Caco-2 (cell line): ENCODE results near the gene SMIM29. TPM values are rescaled to one million over a fixed set of nuclear protein-coding genes. Genes with fewer than 3 reads are reported as not detected.

Experiments
- BruUV-seq: library from RNA; stranded (reverse); fragments of 400-500 nt; replicated peaks from 2 replicates; lab custom pipeline; 2021; lab: Mats Ljungman, UMichigan
- CTCF ChIA-PET: fragments of 300-600 bp; sonication (Branson Sonifier 250); formaldehyde crosslinking; loops from one replicate; lab custom pipeline; 2022; ENCODE audit warnings: antibody characterized with exemption; lab: Charles Lee
- POLR2A ChIA-PET: fragments of 300-600 bp; sonication (Branson Sonifier 250); formaldehyde crosslinking; loops from one replicate; lab custom pipeline; 2022; ENCODE audit warnings: antibody characterized with exemption; lab: Charles Lee
- DNase-seq, 2 experiments: peaks; one replicate each; pipeline versions ENCODE4 v3.0.0 to v3.0.0-alpha.2; 2020 to 2022
- H3K27me3 ChIP-seq: replicated peaks from 2 replicates; pipeline ENCODE4 v1.6.0; 2011; ENCODE audit warnings: low read length; ENCODE audit not compliant: control insufficient read depth, insufficient read depth
- H3K36me3 ChIP-seq: 2 replicates; pipeline ENCODE4 v1.5.1; 2011; ENCODE audit warnings: low read length; ENCODE audit not compliant: control insufficient read depth, insufficient read depth
- H3K4me1 ChIP-seq: fragments of 250-450 bp; sonication (Bioruptor Pico); 2 replicates; pipeline ENCODE4 v1.5.1; 2020; ENCODE audit warnings: mild to moderate bottlenecking
- H3K4me3 ChIP-seq: 2 replicates; pipeline ENCODE4 v1.5.1; 2011; ENCODE audit warnings: low read depth, mild to moderate bottlenecking, control low read depth, low read length
- H3K9me3 ChIP-seq: fragments of 250-450 bp; sonication (Bioruptor Pico); 2 replicates; pipeline ENCODE4 v1.5.1; 2020; ENCODE audit warnings: mild to moderate bottlenecking, moderate library complexity
- H3K27ac Mint-ChIP-seq: one replicate; pipeline ENCODE4 v1.8.0; 2022; ENCODE audit warnings: mixed read lengths; ENCODE audit not compliant: unreplicated experiment
- H3K27me3 Mint-ChIP-seq: one replicate; pipeline ENCODE4 v1.8.0; 2022; ENCODE audit warnings: mixed read lengths; ENCODE audit not compliant: insufficient read depth, unreplicated experiment
- H3K36me3 Mint-ChIP-seq: one replicate; pipeline ENCODE4 v1.8.0; 2022; ENCODE audit warnings: mild to moderate bottlenecking, mixed read lengths; ENCODE audit not compliant: insufficient read depth, unreplicated experiment
- H3K4me1 Mint-ChIP-seq: one replicate; pipeline ENCODE4 v1.8.0; 2022; ENCODE audit warnings: low read depth, mixed read lengths; ENCODE audit not compliant: unreplicated experiment
- H3K4me3 Mint-ChIP-seq: one replicate; pipeline ENCODE4 v1.8.0; 2022; ENCODE audit warnings: mild to moderate bottlenecking, moderate library complexity, mixed read lengths; ENCODE audit not compliant: unreplicated experiment
- H3K9me3 Mint-ChIP-seq: one replicate; pipeline ENCODE4 v1.8.0; 2022; ENCODE audit warnings: mixed read lengths; ENCODE audit not compliant: unreplicated experiment
- CTCF ChIP-seq, 2 experiments: fragments of 200-600 bp in 1 of 2; IDR thresholded peaks; 1 replicate in 1 of 2; 2 replicates in 1 of 2; pipeline versions ENCODE4 v1.5.1 to v1.8.0; 2011 to 2022; ENCODE audit warnings: antibody characterized with exemption in 1 of 2, control low read depth in 1 of 2, inconsistent platforms in 1 of 2, low read depth in 1 of 2, low read length in 1 of 2, mild to moderate bottlenecking in 1 of 2, moderate library complexity in 1 of 2; ENCODE audit not compliant: insufficient read depth in 1 of 2, severe bottlenecking in 1 of 2, unreplicated experiment in 1 of 2
- intact Hi-C: fragments of 100-400 bp; cut with micrococcal nuclease; formaldehyde crosslinking; loops from one replicate; pipeline ENCODE4 v1.10.0; 2022; ENCODE audit not compliant: unreplicated experiment
- total RNA-seq: library from RNA; stranded (reverse); gene quantifications from 2 replicates; pipeline ENCODE4 v1.2.3, GENCODE V29; 2022

SMIM29 gene
- total RNA-seq, 1 experiment from 2014 or later: 16.0 TPM

GRCh38 chr6:34243901-34244884 lies 4.6 kb downstream of the SMIM29 start:
- peak in 1 of 2 experiments; percentile 42 for DNase-seq

GRCh38 chr6:34243131-34243771 lies 5.6 kb downstream of the SMIM29 start:
- Histone ChIP-seq H3K36me3 (no peaks in the 10 kb centered on the region; the same call in 1 of the 2 replicates), H3K4me3 (no peak overlapping the region), H3K4me1 (peaks cover 33% of the 10 kb centered on the region), H3K9me3 (no peaks in the 10 kb centered on the region), H3K27me3 (no peaks in the 10 kb centered on the region)
- H3K27me3 Mint-ChIP-seq: no peaks in the 10 kb centered on the region
- no peak for TF ChIP-seq CTCF (IDR thresholded peaks at IDR 0.05; ENCODE audit: insufficient read depth in 1 of 2, low read depth in 1 of 2, low read length in 1 of 2, severe bottlenecking in 1 of 2, unreplicated experiment in 1 of 2)
- no TSS peak for BruUV-seq
- peaks cover 57% of the 10 kb centered on the region for H3K36me3 Mint-ChIP-seq
- no peaks in the 10 kb centered on the region for H3K9me3 Mint-ChIP-seq
- intact Hi-C loops: loop anchor here (10.0 kb wide), 1 partner anchor 362 kb away; no protein-coding TSS in a partner anchor
- ChIA-PET CTCF (interaction anchor here (1.0 kb wide), 1 partner anchor 172 kb away, joined by 14 read pairs; no protein-coding TSS in a partner anchor), POLR2A (no interaction called here)
- no peak overlapping the region for H3K4me3 Mint-ChIP-seq
- H3K4me1 Mint-ChIP-seq: peaks cover 7% of the 10 kb centered on the region
- H3K27ac Mint-ChIP-seq: no peak overlapping the region
- DNase-seq: no peak

More at GRCh38 chr6:34243901-34244884, 4.6 kb downstream of the SMIM29 start:
- BruUV-seq: no TSS peak
- Histone ChIP-seq H3K27me3 (no peaks in the 10 kb centered on the region), H3K4me1 (peaks cover 26% of the 10 kb centered on the region), H3K36me3 (no peaks in the 10 kb centered on the region; the same call in 1 of the 2 replicates), H3K9me3 (no peaks in the 10 kb centered on the region), H3K4me3 (no peak overlapping the region)
- Mint-ChIP-seq H3K9me3 (no peaks in the 10 kb centered on the region), H3K4me1 (peaks cover 7% of the 10 kb centered on the region), H3K27ac (no peak overlapping the region), H3K36me3 (peaks cover 56% of the 10 kb centered on the region), H3K27me3 (no peaks in the 10 kb centered on the region), H3K4me3 (no peak overlapping the region)
- CTCF ChIA-PET: interaction anchor here (0.6 to 1.0 kb wide), 3 partner anchors 171 to 182 kb away, joined by 3 to 14 read pairs (median 3); partner anchors contain the start of gene RPS10
- POLR2A ChIA-PET: no interaction called here
- peak in 1 of 2 experiments; percentile 37 for TF ChIP-seq CTCF (IDR thresholded peaks at IDR 0.05; ENCODE audit: insufficient read depth in 1 of 2, low read depth in 1 of 2, low read length in 1 of 2, severe bottlenecking in 1 of 2, unreplicated experiment in 1 of 2)
- intact Hi-C loops: loop anchor here (10.0 kb wide), 1 partner anchor 361 kb away; no protein-coding TSS in a partner anchor
